D341Med (cell line): ENCODE measurements around the gene CTNND2.
"Not testable (repeated sequence)": the region's sequence is repeated elsewhere in the genome, so short reads cannot be mapped to it uniquely, and the experiment has no call there.

Experiments
- DNase-seq: peaks from one replicate; pipeline ENCODE4 v3.0.0; 2012; ENCODE audit warnings: low spot score

CTNND2 gene

DNA sequence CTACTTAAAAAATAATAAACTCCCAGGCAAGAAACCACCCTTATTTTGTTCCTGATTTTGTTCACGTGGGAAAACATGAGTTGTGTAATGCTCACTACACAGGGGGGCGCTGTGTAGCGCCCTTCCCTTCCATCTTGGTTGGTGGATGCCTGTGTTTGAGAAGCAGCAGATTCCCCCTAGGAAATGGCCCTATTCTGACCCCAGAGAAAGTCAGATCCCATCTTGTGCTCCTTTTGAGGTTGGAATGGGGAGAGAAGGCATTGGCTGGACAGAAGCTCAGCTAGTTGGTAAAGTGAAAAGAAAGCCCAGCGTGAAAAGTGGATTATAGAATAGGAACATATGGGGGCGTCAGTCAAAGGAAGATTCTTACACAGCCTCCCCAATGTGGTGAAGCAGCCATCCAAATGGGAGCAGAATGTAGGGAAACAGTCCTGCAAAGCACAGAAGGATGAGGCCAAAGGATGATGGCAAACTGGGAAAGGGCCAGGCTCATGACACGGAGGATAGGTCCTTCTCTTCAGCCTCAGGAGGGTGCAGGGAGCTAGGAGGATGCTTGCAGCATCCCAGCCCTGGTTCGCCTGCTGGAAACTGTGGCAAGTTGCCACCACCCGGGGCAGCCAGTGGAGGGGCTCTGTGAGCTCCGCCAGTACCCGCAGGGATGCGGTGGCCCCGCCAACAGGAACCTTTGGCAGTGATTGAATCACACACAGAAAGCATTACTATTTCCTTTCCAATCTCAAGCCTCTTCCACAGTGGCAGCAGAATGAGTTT lies 829.0 kb downstream of the CTNND2 start:
- no peak for DNase-seq

DNA sequence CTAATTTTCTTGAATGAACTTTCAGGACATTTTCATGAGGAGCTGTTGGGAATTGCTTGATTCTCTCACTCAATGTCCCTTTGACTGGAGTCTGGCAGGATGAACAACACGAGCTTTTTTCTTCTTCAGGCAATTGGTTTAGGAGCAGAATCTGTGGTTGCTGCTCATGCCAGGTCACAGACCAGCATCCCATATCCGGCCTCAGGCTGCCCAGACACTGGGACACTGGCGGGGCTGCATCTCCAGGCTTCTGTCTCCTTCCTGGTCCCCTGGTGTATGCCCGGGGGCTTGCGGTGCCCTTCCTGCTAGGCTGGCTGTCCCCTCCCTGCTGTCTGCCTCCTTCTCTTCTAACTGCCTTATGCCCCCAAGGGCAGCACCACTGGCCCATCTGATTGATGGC lies 831.7 kb downstream of the CTNND2 start:
- DNase-seq, result no peak

DNA sequence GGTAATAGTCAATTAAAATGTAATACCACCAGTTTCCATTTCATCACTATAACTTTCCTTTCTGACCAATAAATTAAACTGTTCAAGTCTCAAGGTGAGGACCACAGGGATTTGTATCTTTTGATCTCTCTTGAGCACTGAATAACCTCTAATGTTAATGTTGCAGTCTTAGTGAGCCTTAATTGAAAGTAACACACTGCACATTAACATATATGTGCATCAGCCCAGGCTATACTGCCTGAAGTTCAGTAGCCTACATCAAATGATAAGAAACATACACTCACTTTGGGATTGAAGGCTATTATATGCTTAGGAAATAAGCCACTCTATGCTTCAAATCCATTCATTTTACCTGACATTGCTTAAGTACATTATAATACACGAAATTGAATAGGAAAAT lies 832.2 kb downstream of the CTNND2 start:
- DNase-seq, result no peak

DNA sequence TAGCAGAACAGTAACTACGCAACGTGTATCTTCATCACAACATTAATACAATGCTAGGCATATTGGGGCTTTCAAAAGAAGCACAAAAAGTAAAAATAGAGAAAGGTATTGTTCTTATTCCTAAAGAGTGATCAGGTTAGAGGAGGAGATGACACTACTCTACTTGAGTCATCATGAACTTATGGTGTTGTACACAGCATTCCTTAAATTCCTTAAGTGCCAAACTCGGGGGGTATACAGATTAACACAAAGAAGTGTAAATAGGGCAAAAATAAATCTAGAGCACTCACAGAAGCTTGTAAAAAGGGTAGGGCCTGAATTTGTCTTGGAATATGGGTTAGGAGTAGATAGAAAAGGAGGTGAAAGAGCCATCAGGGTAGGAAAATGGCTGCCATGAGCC lies 835.2 kb downstream of the CTNND2 start:
- DNase-seq, result no peak

DNA sequence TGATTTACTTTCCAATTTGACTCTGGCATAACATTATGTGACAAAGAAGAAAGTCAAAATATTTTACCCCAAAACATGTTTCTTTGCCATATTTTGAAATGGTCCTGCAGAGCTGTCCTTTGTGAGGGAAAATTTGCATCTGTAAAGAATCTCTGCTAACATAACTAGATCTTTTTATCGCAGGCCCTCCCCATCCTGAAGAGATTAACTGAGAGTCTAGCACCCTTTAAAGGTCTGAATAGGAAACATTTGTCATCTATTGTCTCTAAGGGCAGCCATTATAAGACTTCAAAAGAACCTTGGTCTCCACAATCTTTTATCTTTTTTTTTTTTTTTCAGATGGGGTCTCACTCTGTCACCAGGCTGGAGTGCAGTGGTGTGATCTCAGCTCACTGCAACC lies 838.5 kb downstream of the CTNND2 start:
- DNase-seq, result not testable (repeated sequence)

DNA sequence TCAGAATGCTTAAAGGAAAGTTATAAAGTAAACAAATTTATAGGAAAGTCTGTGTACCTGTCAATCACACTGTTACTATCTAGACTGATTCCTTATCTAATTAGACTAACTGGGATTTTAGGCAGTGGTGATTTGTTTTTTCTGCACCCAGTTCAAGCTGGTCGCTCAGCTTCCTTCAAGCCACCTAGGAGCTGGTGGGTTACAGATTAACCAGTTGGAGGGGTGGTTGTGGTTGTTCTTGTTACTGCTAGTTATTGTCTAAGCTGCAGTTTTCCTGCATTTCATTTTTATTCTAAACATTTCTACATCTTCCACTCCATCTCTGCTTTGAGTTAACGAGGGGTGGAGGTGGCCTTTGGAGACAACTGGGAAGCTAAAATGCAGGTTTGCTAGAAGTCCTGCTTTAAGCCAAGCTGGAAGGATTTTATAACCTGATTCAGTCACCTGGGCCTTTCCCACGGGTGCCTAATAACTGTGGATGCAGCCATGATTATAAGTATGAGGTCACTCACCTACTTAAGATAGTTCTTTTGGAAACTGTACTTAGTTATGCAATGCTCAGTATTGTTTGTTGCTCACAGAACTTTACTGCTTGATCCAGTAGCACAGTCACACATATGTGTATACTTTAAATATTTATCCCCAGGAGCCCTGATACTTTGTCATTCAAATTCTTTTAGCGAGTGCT lies 839.3 kb downstream of the CTNND2 start:
- no peak for DNase-seq

DNA sequence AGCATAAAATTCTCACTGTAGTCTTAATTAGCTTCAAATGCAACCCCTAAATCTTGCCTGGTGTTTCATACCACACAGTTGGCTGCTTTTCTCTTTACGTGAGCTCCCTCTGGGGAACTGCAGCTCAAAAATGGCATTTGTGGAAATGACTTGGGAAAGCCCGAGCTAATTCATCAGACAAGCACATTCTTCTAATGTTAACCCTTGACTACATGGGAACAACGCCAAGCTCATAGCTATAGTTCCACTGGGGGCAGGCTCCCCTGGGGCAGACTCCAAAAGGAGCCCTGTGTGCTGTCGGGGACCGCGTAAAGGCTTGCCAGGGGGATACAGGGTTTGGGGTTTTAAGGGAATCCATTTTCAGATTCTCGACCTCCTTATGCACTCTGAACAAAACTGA lies 841.8 kb downstream of the CTNND2 start:
- no peak for DNase-seq

DNA sequence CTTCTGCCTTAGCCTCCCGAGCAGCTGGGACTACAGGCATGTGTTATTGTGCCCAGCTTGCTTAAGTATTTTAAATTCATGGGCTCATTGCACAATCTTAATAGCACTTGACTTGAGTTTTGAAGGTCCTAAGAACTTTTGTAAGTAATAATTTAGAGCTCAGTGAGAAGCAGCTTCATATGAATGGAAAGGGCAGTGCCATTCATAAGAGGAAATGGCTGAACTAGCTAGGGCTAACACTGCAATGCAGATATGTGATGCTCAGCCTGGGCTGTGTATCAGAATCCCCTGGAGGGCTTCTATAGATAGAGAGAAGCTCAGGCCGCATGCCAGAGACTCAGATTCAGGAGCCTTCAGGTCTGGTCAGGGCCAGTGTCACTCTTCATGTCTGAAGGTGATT lies 847.7 kb downstream of the CTNND2 start:
- DNase-seq, result no peak

DNA sequence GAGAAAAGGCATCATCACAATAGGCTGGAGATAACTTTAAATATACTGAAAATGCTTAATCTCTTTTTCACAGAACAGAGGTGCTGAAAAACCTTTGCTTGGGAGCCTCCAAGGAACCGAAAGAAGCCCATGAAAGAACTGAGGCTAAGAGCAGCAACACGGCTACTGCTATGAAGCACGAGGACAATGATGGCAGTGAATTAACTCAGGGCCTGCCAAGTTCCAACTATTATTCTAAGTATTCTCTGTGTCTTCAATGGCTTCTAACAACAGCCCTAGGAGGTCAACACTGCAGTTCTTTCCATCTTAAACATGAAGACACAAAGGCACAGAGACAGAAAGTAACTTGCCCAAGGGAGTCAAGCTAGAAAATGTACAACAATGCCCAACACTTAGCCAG lies 850.2 kb downstream of the CTNND2 start:
- no peak for DNase-seq

DNA sequence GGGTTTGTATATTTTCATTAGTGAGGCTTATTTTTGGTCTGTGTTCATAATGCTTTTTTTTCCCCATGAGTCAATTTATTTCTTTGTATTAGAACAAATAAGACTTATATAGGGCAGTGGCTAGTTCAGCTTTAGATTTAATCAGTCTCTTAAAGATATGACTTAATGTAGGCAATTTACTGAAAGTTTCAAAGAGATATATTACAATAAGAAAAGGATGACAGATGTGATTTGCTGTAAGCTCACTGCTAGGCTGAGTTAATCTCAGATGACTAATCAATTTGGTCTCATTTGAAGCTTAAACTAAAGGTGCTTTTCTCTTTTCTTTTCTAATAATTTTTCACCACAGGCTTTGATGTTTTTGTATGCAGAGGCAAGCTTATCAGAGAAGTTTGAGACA lies 851.4 kb downstream of the CTNND2 start:
- DNase-seq, result no peak

DNA sequence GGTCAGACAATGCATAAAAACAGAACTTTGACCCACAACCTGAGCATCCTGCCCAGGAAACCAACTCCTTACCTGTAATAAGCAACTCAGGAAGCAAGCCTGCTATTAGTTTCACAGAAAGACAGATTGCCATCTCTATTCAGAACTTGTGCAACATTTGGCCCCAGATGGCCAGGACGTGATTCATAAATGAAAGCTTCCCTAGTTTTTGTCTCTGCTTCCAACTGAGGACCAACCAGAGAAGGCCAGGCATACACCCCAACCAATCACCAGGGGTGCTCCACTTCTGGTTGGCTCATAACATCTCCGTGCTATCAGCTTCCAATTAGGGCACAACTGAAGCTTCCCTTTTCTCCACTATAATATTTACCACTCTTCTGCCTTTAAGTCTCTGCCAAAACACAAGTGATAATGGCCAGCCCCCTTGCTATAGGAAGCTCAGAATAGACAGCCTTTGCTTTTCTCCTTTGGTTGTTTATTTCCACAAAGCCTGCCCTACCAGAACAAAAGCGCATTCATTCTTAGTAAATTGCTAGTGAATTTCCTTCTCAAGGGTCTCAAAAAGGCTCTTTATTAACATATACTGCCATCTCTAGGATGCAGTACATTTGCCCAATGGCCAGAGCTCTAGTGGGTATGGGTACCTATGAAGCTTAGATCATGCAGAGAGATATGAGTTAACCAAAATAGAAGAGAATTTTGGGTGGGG lies 853.5 kb downstream of the CTNND2 start:
- DNase-seq, result no peak

DNA sequence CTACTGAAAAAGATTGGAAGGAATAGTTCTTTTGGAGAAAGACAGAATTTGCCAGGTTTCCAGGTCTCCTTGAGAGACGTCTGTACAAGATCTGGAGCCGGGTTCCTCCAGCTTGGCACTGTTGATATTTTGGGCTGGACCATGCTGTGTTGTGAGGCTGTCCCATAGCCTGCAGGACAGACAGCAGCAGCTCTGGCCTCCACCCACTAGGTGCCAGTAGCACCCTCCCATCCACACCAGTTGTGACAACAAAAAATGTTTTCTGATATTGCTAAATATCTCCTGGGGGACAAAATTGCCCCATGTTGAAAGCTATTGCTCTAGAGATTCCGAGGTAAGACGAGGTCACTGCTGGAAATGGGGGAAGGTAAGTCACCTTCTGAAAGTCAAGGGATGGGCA lies 855.5 kb downstream of the CTNND2 start:
- no peak for DNase-seq

DNA sequence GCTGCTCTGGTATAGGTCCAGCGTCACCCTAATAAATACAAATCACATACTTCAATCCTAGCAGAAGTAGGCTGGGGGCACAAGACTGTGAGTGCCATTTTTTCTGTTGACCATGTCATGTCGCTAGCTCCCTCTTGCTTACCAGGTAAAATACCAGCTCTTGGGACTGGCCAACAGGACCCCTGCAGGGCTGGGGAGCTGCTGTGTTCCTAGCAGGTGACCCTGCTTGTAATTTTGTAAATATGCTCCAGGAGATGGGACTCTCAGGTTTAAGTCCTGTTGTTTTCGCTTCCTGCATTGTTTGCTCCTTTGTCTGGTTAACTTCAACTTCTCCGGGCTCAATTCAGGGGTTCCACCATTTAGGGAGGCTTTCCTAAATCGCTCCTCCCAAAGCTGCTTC lies 856.6 kb downstream of the CTNND2 start:
- DNase-seq, result no peak

DNA sequence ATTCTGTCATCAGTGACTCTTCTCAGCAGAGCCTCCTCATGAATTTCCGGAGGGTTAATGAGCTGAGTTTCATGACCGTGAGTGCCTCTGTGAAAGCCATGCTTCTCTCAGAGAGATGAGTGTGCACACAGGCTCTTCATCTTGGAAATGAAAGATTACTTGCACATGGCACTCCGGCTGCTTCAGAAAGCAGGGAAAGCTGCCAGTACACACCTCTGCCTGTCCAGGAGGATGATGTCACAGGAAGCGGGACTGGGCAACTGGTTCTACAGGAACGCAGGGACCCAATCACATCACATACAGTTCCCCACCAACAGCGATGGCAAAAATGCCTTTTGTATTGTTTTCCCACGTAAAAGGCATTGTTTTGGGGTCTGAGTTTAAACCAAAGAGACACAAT lies 857.2 kb downstream of the CTNND2 start:
- no peak for DNase-seq

DNA sequence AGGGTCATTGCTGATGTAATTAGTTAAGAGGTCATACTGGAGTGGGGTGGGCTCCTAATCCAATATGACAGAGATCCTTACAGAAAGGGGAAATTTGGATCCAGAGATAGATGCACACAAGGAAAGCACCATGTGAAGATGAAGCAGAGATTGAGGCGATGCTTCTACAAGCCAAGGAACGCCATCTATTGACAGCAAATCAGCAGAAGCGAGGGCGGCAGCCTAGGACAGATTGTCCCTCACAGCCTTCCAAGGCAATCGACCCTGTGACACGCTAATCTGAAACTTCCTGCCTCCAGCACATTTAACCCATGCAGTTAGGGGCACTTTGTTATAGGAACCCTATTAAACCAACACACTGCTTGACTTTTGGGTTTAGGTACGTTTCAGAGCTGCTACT lies 858.1 kb downstream of the CTNND2 start:
- no peak for DNase-seq

DNA sequence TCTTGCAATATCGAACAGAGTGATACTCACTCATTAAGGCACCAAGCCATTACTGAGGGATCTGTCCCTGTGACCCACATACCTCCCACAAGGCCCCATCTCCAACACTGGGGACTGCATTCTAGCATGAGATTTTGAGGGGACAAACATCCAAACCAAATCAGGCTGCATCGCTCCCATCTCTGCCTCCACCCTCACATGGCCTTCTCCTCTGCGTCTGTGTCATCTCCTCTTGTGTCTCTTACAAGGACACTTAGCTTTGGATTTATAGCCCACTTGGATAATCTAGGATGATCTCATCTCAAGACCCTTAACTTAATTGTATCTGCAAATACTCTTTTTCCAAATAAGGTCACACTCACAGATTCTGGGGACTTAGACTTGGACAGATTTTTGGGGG lies 858.8 kb downstream of the CTNND2 start:
- no peak for DNase-seq

DNA sequence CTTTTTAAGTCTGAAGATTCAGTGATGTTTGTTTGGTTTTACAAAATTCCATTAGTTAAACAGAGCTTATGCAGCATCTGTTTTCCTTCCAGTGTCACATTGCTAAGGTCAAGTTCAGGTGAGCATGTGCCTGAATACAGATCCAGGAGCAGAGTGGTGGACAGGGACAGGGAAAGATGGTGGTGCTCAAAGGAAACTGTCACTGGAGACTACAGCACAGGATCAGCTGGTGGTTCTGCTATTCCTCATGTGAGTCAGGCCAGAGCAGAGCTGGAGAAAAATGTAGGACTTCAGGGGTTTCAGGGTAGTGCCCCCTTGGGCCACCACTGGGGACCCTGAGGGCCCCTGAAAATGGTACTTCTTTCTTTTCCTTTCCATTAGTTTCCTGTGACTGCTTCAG lies 859.7 kb downstream of the CTNND2 start:
- DNase-seq, result no peak

DNA sequence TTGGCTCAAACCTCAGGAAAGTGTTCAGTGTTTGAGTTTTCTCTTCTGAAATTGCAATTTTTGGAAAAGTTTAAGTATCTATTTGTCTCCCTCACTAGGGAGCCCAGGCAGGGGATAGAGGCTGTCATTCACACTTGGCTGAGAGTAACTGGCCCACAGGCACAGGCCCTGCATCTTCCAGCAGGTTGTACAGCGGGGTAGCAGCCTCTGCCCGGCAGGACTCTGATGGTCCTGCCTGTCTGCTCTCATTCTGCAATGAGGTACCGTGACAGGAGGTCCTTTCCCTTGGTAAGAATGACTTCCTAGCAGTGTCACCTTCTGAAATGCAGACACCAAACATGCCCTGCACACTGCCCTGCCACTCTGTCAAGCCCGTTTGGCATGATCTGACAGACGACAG lies 860.4 kb downstream of the CTNND2 start:
- no peak for DNase-seq

DNA sequence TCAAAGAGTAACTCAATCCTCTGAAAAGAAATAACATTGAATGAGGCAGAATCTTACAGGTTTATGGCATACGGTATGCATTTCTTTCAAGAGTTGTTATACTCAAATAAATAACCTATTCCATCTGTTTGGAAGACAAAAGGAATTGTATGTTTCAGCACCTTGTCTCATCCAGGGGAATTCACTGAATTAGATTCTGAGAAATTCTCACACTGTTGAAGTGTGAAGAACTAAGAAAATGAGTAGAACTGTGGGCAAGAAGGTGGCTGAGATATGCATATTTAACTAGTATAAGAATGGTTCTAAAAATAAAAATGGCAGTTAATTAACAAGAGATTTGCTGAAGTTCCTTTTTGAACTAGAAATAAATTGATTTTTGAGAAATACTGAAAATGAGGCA lies 863.9 kb downstream of the CTNND2 start:
- DNase-seq, result no peak

DNA sequence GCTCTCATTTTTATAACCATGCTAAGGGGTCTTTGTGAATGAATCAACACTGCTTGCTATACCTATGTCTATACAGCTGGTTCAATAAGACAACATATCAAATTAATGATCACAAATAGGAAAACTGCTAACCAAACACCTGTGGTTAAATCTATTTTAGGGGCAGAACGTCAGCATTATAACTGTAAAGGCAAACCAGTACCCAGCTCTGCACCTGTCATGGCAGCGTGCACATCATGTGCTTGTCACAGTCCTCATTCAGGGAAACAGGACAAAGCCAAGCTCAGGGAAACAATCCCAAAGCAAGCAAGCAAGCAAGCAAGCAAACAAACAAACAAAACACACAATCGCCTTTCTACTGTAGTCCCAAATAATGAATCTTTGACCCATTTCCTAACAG lies 865.5 kb downstream of the CTNND2 start:
- no peak for DNase-seq

DNA sequence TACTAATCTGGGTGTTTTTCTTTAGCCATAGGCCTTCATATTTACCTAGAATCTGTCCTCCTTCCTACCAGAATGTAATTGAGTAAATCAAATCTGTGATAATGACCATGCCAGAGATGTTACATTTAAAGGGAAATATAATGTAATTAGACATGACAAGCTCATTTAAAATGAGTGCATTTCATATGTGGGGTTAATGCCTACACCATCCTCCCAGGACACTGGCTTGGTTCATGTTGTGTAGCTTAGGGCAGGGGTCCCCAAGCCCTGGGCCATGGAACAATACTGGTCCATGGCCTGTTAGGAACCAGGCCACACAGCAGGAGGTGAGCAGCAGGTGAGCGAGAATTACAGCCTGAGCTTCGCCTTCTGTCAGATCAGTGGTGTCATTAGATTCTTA lies 866.3 kb downstream of the CTNND2 start:
- no peak for DNase-seq

DNA sequence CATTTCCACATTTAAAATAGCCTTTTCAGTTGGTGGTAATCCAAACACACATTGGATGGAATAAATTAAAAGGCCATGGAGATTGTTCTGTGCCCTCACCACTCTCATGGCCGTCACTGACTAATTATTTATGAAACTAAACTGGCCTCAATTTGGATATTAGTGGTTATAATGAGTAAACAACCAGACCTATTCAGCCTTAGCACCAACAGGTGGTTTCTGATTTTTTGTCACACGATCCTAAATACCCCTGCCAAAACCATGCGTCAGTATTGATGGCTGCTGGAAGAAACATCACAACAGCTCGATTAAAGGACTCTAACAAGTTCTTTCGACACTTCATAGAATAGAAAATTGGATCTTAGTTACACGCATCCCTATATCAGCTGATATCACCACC lies 867.2 kb downstream of the CTNND2 start:
- no peak for DNase-seq

DNA sequence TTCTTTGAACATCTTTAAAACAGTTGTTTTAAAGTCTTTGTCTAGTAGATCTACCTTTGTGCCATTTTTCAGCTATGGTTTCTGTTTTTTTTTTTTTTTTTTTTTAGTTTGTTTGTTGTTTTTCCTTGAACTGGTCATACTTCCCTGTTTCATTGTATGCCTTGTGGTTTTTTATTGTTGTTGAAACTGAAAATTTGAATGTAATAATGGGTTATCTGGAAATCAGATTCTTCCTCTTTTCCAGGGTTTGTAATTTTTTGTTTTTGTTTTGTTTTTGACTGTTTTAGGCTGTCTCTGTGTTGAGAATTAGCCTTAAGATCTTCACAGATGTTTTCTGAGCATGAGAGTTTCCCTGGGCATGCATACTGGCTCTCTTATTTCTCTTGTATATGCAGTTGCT lies 873.6 kb downstream of the CTNND2 start:
- no peak for DNase-seq
